MM.1S (cell line): Measurements from ENCODE around the gene FAM114A1.

ENCODE experiments used
- CTCF ChIP-seq: fragments of 300-600 bp; sonication (generic); IDR thresholded peaks from 2 replicates; pipeline ENCODE4 v1.5.1; 2016; ENCODE audit warnings: antibody characterized with exemption, low read length, mixed read lengths
- EZH2 ChIP-seq: fragments of 300-600 bp; sonication (generic); optimal IDR thresholded peaks from 2 replicates; pipeline ENCODE3; 2017; ENCODE audit warnings: low read depth, mild to moderate bottlenecking, antibody characterized with exemption, low read length, mixed read lengths
- EZH2phosphoT487 ChIP-seq: fragments of 300-600 bp; sonication (generic); IDR thresholded peaks from 2 replicates; pipeline ENCODE4 v1.6.1; 2018; ENCODE audit warnings: antibody characterized with exemption, low read length

GRCh38 chr4:38957261-38957815 lies 89.7 kb downstream of the FAM114A1 start:
- TF ChIP-seq CTCF, result no peak
- TF ChIP-seq EZH2, result no peak
- TF ChIP-seq EZH2phosphoT487, result no peak
